SK-N-MC (cell line): Measurements from ENCODE around the gene KLRF2.

Experiments
- DNase-seq: peaks from one replicate; pipeline ENCODE4 v3.0.0-alpha.2; 2011; ENCODE audit warnings: low read depth, low spot score
- H3K27ac ChIP-seq: fragments of 200-600 bp; sonication (generic); 2 replicates; pipeline ENCODE4 v1.5.1; 2016; ENCODE audit warnings: mixed run types
- H3K36me3 ChIP-seq: fragments of 200-600 bp; sonication (generic); 2 replicates; pipeline ENCODE4 v1.6.1; 2017; ENCODE audit warnings: antibody characterized with exemption, low read length, mixed read lengths; ENCODE audit not compliant: insufficient read depth
- H3K4me3 ChIP-seq: fragments of 200-600 bp; sonication (generic); 2 replicates; pipeline ENCODE4 v1.5.1; 2016
- H3K9ac ChIP-seq: fragments of 200-600 bp; sonication (generic); 2 replicates; pipeline ENCODE4 v1.8.0; 2017; ENCODE audit warnings: mixed run types, mixed read lengths; ENCODE audit not compliant: insufficient read length
- H3K9me3 ChIP-seq: fragments of 200-600 bp; sonication (generic); 2 replicates; pipeline ENCODE4 v1.6.1; 2017; ENCODE audit warnings: low read depth, mild to moderate bottlenecking, antibody characterized with exemption, low read length, moderate library complexity, mixed read lengths
- EZH2 ChIP-seq: fragments of 200-600 bp; sonication (generic); IDR thresholded peaks from one replicate; pipeline ENCODE4 v1.6.1; 2017; ENCODE audit warnings: antibody characterized with exemption
- FOXP2 ChIP-seq: optimal IDR thresholded peaks from 2 replicates; pipeline ENCODE3; 2011; ENCODE audit warnings: mild to moderate bottlenecking, moderate library complexity; ENCODE audit not compliant: insufficient read depth; ENCODE audit errors: extremely low read length, control extremely low read depth
- POLR2AphosphoS5 ChIP-seq: IDR thresholded peaks from 2 replicates; pipeline ENCODE4 v1.6.1; 2012; ENCODE audit warnings: mild to moderate bottlenecking, low read depth, low read length, borderline replicate concordance

The KLRF2 gene

GRCh38 chr12:9899209-9899608 lies 17.9 kb downstream of the KLRF2 start:
- Histone ChIP-seq H3K36me3 (no peaks in the 10 kb centered on the region), H3K4me3 (no peak overlapping the region), H3K27ac (no peak overlapping the region), H3K9me3 (no peaks in the 10 kb centered on the region), H3K9ac (no peak overlapping the region)
- no peak for TF ChIP-seq POLR2AphosphoS5
- no peak for DNase-seq

DNA sequence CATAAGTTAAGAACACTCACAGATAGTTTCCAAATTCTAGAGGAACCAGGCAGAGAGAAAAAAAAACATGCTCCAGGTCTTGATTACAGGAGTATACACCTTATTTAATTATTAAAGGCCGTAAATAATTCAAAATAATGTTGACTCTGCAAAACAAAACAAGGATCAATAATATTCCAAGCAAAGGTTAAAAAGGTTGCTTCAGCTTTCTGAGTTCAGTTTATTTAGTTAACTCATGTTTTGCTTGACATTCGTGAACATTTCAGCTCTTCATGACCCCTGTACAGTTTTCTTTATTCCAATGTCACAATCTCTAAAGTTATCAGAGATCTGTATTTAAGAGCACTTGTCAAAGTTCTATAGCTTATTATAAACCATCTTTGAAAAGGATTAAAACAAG lies 19.6 kb downstream of the KLRF2 start:
- no peak for DNase-seq
- Histone ChIP-seq H3K4me3 (no peak overlapping the region), H3K36me3 (no peaks in the 10 kb centered on the region), H3K27ac (no peak overlapping the region), H3K9me3 (no peaks in the 10 kb centered on the region), H3K9ac (no peak overlapping the region)
- TF ChIP-seq EZH2 (no peak), POLR2AphosphoS5 (no peak), FOXP2 (no peak)

DNA sequence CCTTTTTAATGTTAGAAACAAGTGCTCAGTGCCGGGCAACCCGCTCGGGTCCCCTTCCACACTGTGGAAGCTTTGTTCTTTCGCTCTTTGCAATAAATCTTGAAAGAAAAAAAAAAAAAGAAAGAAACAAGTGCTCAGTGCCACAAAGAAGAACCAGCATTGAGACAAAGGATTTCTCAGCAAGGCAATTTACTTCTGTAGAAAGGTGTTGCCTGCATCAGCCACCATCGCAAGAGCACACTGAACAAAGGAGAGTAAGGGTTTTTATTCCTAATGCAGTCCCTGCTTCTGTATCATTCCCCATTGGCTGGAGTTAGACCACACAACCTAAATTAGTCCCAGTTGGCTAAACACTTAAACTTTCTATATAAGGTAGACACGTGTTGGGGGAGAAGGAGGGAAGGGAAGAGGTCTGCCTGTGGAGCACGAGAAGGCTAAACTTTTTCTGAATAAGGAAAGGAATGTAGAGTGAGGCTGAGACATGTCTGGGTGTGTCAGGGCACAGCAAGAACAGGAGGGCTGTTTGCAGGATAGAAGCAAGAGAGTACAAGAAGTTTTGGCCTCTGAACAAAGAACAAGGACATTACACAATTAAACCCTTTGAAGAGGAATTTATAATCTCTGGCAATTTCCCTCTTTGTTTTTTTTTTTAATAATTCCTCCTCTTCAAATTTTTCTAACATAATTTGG lies 21.4 kb downstream of the KLRF2 start:
- no peak for DNase-seq
- TF ChIP-seq POLR2AphosphoS5 (no peak), EZH2 (no peak), FOXP2 (no peak)
- Histone ChIP-seq H3K36me3 (no peaks in the 10 kb centered on the region), H3K9me3 (no peaks in the 10 kb centered on the region), H3K9ac (no peak overlapping the region), H3K27ac (no peak overlapping the region), H3K4me3 (no peak overlapping the region)

DNA sequence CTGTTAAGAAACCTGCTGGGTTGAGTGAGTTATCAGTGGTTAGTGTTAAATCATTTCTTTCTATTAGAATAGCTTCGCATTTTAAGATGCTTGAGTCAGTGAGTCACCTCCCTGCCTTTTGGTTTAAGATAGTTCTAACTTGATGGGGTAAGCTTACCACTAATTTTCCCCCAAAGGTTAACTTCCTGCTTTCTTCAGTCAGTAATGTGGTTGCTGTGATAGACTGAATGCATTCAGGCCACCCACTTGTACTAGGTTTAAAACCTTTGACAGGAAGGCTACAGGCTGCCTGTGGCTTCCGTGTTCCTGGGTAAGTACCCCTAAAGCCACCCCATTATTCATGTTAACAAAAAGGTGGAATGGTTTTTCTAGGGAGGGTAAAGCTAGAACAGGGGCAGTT lies 25.6 kb downstream of the KLRF2 start:
- Histone ChIP-seq H3K9me3 (peaks cover 11% of the 10 kb centered on the region; the same call in 1 of the 2 replicates), H3K4me3 (no peak overlapping the region), H3K36me3 (no peaks in the 10 kb centered on the region), H3K9ac (no peak overlapping the region), H3K27ac (no peak overlapping the region)
- DNase-seq, result no peak
- no peak for TF ChIP-seq FOXP2
- TF ChIP-seq EZH2, result no peak
- no peak for TF ChIP-seq POLR2AphosphoS5

GRCh38 chr12:9907769-9908168 lies 26.5 kb downstream of the KLRF2 start:
- peaks cover 11% of the 10 kb centered on the region; the same call in 1 of the 2 replicates for H3K9me3 ChIP-seq
- TF ChIP-seq POLR2AphosphoS5, result no peak
- TF ChIP-seq EZH2, result no peak
- TF ChIP-seq FOXP2, result no peak

GRCh38 chr12:9908350-9908749 lies 27.1 kb downstream of the KLRF2 start:
- Histone ChIP-seq H3K4me3 (no peak overlapping the region), H3K9me3 (peaks cover 11% of the 10 kb centered on the region; the same call in 1 of the 2 replicates), H3K9ac (no peak overlapping the region), H3K27ac (no peak overlapping the region), H3K36me3 (no peaks in the 10 kb centered on the region)
- no peak for DNase-seq
- TF ChIP-seq FOXP2, result no peak
- no peak for TF ChIP-seq EZH2
- TF ChIP-seq POLR2AphosphoS5, result no peak

More at GRCh38 chr12:9907769-9908168, 26.5 kb downstream of the KLRF2 start:
- H3K27ac ChIP-seq, result no peak overlapping the region
- no peak overlapping the region for H3K4me3 ChIP-seq
- no peak for DNase-seq
- H3K9ac ChIP-seq, result no peak overlapping the region
- no peaks in the 10 kb centered on the region for H3K36me3 ChIP-seq

- H3K36me3 ChIP-seq, result no peaks in the 10 kb centered on the region
- H3K4me3 ChIP-seq, result no peak overlapping the region
- H3K27ac ChIP-seq, result no peak overlapping the region
- no peak overlapping the region for H3K9ac ChIP-seq
- no peak for DNase-seq
- no peak for TF ChIP-seq FOXP2
- no peak for TF ChIP-seq POLR2AphosphoS5
- no peak for TF ChIP-seq EZH2
- peaks cover 11% of the 10 kb centered on the region; the same call in 1 of the 2 replicates for H3K9me3 ChIP-seq
Observed at GRCh38 chr12:9909724-9910123, 28.4 kb downstream of the KLRF2 start.

- no peak overlapping the region for H3K4me3 ChIP-seq
Observed at GRCh38 chr12:9910716-9911421, 29.6 kb downstream of the KLRF2 start.

More at GRCh38 chr12:9910716-9911421, 29.6 kb downstream of the KLRF2 start:
- H3K27ac ChIP-seq, result no peak overlapping the region
- no peak overlapping the region for H3K9ac ChIP-seq
- peaks cover 11% of the 10 kb centered on the region; the same call in 1 of the 2 replicates for H3K9me3 ChIP-seq
- TF ChIP-seq POLR2AphosphoS5, result no peak
- no peak for TF ChIP-seq FOXP2
- TF ChIP-seq EZH2, result no peak
- H3K36me3 ChIP-seq, result no peaks in the 10 kb centered on the region
- no peak for DNase-seq
